COLO829 (cell line): ENCODE data around the gene TEX13C.
A peak's percentile ranks its signal among the peaks of the same experiment; 100 is the strongest.
"Not testable (repeated sequence)": the region's sequence is repeated elsewhere in the genome, so short reads cannot be mapped to it uniquely, and the experiment has no call there.

Experiments
- DNase-seq: peaks from one replicate; pipeline ENCODE4 v3.0.0; 2012; ENCODE audit warnings: low spot score

The TEX13C gene

GRCh38 chrX:125319646-125320521 lies at the start of gene TEX13C:
Gene TEX13C, plus strand, starts transcription at chrX:125319871. Its CDS starts 249 bp downstream, at chrX:125320120.
- DNase-seq: no peak

- DNase-seq: no peak
Observed at GRCh38 chrX:125287282-125287681, 32.4 kb upstream of the TEX13C start.

- DNase-seq: no peak
Observed at GRCh38 chrX:125288343-125288742, 31.3 kb upstream of the TEX13C start.

GRCh38 chrX:125289209-125289608 lies 30.5 kb upstream of the TEX13C start:
- DNase-seq: no peak

- DNase-seq: no peak
Observed at GRCh38 chrX:125289920-125290319, 29.8 kb upstream of the TEX13C start.

GRCh38 chrX:125291124-125291523 lies 28.5 kb upstream of the TEX13C start:
- DNase-seq: no peak

- no peak for DNase-seq
Observed at GRCh38 chrX:125293850-125294780, 25.6 kb upstream of the TEX13C start.

- peak; percentile 20 for DNase-seq
Observed at GRCh38 chrX:125295337-125295736, 24.3 kb upstream of the TEX13C start.

- no peak for DNase-seq
Observed at GRCh38 chrX:125298871-125299270, 20.8 kb upstream of the TEX13C start.

- DNase-seq: no peak
Observed at GRCh38 chrX:125306335-125306866, 13.3 kb upstream of the TEX13C start.

- DNase-seq: no peak
Observed at GRCh38 chrX:125308653-125309052, 11.0 kb upstream of the TEX13C start.

GRCh38 chrX:125319166-125319565 lies 505 bp upstream of the TEX13C start:
- DNase-seq: not testable (repeated sequence)

- no peak for DNase-seq
Observed at GRCh38 chrX:125322431-125322830, 2.8 kb downstream of the TEX13C start.

GRCh38 chrX:125326599-125326998 lies 6.9 kb downstream of the TEX13C start:
- DNase-seq: no peak

- DNase-seq: no peak
Observed at GRCh38 chrX:125327891-125328290, 8.2 kb downstream of the TEX13C start.

- DNase-seq: no peak
Observed at GRCh38 chrX:125333583-125333982, 13.9 kb downstream of the TEX13C start.

GRCh38 chrX:125340490-125340889 lies 20.8 kb downstream of the TEX13C start:
- no peak for DNase-seq

- no peak for DNase-seq
Observed at GRCh38 chrX:125374169-125374568, 54.5 kb downstream of the TEX13C start.
